Stimulated activated CD4-positive, alpha-beta T cell treated with anti-CD3 and anti-CD28 coated beads, Interleukin-4, amount 100 ng/mL, for 24 hours (primary cell): ENCODE results near the gene POU2F3.
A peak's percentile ranks its signal among the peaks of the same experiment; 100 is the strongest.

ENCODE experiments used
- DNase-seq: peaks from one replicate; pipeline ENCODE4 v3.0.0-alpha.2; 2020

POU2F3 gene

DNA sequence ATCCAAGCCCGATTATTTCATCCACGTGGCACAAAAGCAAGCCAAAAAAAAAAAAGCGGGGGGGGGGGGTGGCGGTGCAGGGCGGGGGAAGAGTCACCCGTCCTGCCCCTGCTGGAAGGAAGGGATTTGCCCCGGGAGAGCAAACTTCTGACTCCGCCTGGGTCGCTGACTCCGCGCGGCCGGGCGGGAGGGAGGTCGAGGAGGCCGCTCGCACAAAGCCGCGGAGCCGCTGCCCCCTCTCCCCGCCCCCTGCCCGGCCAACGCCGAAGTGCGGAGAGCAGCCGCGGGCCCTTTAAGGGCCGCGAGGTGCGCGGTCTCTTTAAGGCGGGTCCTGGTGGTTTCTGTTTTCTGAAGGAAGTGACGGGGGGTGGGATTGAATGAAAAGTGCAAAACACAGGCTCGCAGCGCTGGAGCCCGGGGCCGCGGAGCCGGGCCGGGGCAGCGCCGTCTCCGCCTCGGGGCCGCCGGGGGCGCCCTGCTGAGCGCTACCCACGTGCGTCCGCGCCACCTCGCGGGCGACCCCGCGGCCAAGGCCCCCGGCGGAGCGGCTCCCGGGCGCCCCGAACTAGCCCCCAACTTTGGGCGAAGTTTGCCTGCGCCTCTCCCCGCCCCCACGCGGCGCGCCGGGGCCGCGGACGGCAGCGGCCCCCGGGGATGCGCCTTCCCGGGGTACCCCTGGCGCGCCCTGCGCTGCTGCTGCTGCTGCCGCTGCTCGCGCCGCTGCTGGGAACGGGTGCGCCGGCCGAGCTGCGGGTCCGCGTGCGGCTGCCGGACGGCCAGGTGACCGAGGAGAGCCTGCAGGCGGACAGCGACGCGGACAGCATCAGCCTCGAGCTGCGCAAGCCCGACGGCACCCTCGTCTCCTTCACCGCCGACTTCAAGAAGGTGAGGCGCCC lies 29.1 kb upstream of the POU2F3 start, which contains the start of gene OAF:
Gene OAF (plus strand): TSS at position 407 of the 896 bp plus-strand sequence. CDS start 248 bp downstream, at position 655.
- DNase-seq: peak; percentile 60

GRCh38 chr11:120211522-120212258 lies 28.2 kb upstream of the POU2F3 start:
- DNase-seq: no peak

DNA sequence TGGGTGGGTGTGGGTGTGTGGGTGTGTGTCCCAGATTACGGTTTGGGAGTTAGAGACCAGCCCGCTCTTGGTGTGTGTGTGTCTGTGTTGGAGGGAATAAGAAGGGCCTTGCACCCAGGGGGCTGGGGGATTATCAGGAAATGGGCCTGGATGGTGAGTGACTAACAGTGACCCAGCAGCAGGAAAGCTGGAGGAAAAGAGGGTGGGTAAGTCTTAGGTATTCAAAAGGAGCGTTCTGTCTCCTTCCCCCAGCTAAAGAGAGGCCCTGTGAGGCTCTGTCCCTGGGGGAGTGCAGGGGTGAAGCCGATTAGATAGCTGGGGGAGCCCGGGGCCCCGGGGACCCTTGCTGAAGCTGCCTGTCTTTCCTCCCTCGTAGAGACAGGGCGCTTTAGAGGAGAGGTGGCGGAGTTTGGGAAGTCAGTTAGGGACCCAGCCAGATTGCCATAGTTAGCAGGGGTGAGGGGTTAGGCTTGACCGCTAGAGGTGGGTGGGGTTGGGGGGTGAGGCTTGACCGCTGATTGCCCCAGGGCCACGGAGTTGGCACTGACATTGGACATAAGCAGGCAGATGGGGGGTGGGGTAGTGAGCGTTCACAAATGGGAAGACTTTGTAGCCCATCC lies 27.6 kb upstream of the POU2F3 start:
- no peak for DNase-seq

DNA sequence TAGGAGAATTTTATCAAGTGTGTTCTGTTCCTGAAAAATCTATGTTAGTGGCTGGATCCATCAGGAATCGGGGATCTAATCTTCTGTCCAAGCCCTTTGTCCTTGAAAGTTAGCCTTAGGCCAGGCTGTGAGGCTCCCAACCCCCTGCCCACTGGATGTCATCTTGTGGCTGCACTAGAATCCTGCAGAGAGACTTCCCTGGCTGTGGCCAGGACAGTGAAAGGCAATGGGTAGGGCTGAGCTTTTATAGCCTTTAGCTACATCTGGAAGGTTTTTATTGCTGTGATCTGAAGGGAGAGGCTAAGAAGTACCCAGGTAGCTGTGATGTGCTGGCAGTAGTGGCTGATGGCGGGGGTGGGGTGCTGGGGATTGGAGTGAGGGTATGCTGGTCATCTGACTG lies 27.0 kb upstream of the POU2F3 start:
- DNase-seq: no peak

DNA sequence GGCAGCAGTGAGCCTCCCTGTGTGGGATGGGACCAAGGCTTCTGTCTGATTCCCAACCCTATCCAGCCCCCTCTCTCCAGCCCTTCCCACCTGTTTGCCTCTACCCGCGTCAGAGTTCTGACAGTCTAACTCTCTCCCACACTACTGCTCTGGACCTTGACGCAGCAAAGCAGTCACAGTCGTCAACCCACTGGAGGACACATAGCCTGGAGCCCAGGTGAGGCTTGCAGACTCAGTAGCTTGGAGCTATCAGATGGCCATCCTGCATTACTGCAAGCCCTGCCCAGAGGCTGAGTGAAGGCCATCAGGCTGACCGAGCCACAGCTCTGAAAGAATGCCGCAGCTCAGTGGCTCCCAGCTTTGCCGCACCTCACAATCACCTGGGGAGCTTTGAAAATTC lies 25.4 kb upstream of the POU2F3 start:
- DNase-seq: no peak

DNA sequence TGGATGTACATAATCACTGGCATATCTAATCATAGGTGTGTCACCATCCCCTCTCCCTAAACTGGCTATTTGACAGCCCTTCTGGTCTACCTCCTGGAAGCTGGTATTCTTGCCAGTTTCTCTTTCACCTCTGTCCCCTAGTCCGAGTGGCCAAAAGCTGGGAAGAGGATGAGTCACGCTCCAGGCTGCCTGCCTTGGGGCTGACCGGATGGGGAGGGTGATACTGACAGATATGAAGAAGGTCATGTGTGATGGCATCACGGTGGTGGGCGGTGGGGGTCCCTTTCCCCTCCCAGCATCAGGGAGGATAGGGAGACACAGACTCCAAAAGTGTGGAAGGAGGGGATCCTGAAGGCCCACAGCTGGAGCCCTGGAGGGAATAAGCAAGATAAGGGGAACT lies 24.3 kb upstream of the POU2F3 start:
- no peak for DNase-seq

- no peak for DNase-seq
Observed at GRCh38 chr11:120216426-120217102, 23.4 kb upstream of the POU2F3 start.

DNA sequence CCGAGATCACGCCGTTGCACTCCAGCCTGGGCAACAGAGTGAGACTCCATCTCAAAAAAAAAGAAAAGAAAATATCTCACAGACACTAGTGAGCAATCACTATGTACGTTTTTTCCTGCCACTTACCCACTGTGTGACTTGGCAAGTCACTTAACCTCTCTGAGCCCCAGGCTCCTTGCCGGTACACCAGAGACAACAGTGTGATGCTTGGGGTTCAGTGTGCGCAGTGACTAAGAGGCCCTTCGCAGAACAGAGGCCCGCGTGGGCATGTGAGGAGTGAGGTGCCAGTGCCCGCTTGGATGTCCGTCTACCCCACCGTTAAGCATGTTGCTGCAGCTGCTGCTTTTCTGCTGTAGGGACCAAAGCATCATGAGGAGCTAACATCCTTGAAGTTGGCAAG lies 22.4 kb upstream of the POU2F3 start:
- DNase-seq: no peak

GRCh38 chr11:120217941-120218694 lies 21.8 kb upstream of the POU2F3 start:
- DNase-seq: no peak

- no peak for DNase-seq
Observed at GRCh38 chr11:120218695-120219033, 21.3 kb upstream of the POU2F3 start.

GRCh38 chr11:120219232-120219937 lies 20.6 kb upstream of the POU2F3 start:
- no peak for DNase-seq

- DNase-seq: no peak
Observed at GRCh38 chr11:120219938-120220746, 19.8 kb upstream of the POU2F3 start.

- DNase-seq: no peak
Observed at GRCh38 chr11:120220747-120221037, 19.2 kb upstream of the POU2F3 start.

- no peak for DNase-seq
Observed at GRCh38 chr11:120221115-120221752, 18.7 kb upstream of the POU2F3 start.

GRCh38 chr11:120222916-120223315 lies 17.0 kb upstream of the POU2F3 start:
- no peak for DNase-seq

DNA sequence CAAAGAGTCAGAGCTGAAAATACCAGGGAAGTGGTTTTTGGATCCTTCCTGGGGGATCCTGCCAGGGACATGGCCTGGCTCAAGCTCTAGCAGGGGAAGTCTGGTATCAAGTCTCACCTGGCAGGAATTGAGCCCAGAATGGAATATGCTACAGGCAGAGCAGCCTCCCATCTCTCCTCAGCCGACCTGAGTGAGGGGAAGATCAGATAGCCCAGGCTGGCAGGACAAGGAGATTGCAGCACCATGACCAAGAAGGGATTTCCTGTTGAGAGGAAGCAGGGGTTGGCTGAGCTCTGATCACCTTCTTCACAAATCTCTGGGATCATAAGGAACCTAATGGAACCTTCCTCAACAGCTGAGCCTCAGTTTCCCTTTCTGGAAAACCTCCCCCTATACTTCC lies 16.1 kb upstream of the POU2F3 start:
- no peak for DNase-seq

GRCh38 chr11:120224361-120224760 lies 15.6 kb upstream of the POU2F3 start:
- DNase-seq: no peak

DNA sequence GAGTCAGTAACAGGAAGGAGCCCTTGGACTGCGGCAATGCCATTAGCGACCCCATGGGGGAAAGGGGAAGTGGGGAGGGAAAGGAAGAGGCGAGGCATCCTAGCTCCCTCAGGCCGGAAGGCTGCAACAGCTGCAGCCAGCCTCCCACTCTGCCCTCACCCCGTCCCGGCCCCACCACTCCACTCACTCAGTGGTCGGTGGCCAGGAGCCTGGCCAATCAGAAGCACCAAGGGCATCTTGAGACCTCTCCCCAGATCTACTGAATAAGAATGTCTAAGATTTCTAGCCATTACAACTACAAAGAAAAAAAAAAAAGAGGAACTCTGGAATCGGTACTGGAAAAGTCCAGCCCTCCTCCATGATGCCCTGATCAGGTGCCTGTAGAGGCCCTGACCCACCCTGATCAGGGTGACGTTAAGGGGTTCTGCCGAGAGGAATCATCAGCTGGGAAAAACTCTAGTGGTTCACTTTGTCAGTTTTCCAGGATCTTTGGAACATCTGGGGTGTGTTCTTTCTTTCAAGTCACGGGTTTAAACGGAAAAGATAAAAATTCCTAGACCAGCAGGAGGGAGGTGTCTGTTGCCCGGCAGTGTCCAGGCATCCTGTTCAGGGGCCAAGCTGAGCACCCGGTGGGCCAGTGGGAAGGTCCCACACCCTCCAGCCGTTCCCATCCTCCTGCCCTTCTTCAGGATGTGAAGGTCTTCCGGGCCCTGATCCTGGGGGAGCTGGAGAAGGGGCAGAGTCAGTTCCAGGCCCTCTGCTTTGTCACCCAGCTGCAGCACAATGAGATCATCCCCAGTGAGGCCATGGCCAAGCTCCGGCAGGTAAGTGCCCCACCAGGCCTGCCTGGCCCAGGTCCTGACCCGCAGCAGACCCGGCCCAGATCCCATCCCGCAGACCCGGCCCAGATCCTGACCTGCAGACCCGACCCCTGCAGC lies 14.7 kb upstream of the POU2F3 start:
- DNase-seq: no peak

DNA sequence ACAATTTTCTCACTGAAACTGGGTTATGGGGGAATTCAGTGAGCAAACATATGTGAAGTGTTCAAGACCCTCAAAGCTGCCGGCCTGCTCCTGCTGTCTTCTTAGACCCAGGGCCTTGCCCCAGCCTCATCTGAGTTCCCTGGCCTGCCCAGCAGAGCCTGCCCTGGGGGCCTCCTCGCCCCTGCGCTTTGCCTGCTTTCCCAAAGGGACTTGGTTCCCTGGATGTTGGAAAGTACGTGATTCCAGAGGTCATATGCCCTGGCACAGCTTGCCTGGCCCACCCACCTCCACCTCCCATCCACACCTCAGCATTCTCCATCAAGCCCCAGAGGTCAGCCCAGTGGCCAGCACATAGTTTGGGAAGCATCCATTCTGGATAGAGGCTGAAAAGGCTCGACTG lies 13.7 kb upstream of the POU2F3 start:
- DNase-seq: no peak
